Limb (tissue), 2 donors: ENCODE data around the gene SPATA20.

Source experiments
- DNase-seq, 2 donors: peaks; one replicate each; pipeline ENCODE4 v3.0.0-alpha.2; 2016; ENCODE audit errors: extremely low spot score in 2 of 2

The SPATA20 gene

GRCh38 chr17:50519141-50519834, 27.7 kb upstream of the SPATA20 start:
- no peak for DNase-seq

DNA sequence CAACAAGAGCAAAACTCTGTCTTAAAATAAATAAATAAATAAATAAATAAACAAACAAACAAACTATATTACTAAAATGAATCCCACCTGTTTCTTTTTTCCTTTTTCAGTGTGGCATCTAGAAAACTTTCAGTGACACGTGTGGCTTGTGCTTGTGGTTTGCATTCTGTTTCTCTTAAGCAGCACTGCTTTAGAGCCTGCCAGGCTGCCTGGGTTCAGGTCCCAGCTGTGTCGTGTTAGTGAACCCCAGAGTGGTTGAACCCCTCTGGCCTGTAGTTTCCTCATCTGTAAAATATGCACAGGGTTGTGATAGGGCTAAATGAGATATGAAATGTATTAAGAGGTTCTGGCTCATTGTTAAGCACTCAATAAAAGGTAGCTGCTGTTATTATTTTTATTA, 26.5 kb upstream of the SPATA20 start:
- DNase-seq: no peak

DNA sequence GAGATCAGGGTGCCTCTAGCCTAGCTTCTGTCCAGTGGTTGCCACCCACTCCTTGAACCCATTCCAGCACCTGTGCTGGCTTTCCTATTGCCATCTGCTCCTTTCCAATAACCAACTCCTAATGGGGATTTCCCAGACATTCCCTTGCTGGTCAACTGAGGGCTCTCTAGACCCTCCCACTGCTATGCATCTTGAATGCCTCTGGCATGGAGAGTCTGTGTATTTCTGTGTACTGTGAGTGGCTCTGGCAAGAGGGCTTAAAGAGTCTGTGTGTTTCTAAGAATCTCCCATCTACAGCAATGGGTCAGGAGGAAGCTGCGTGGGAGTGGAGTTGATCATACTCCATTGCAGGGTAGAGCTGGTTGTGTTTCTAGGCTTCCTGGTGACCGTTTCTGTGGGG, 25.5 kb upstream of the SPATA20 start:
- no peak for DNase-seq

- no peak for DNase-seq
Measured at GRCh38 chr17:50522766-50523165, 24.2 kb upstream of the SPATA20 start.

GRCh38 chr17:50523208-50523607, 23.8 kb upstream of the SPATA20 start:
- DNase-seq: no peak

DNA sequence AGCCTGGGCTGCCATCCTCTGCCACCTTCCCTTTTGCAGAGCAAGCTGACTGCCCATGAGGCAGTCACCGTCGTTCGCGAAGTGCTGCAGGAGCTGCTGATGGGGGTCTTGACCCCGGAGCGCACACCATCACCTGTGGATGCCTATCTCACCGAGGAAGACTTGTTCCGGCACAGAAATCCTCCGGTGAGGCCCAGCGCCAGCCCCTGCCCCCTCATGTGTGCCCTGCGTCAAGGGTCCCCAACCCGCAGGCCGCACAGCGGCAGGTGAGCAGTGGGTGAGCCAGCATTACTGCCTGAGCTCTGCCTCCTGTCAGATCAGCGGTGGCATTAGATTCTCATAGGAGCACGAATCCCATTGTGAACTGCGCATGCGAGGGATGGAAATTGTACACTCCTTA, 22.1 kb upstream of the SPATA20 start:
- no peak for DNase-seq

DNA sequence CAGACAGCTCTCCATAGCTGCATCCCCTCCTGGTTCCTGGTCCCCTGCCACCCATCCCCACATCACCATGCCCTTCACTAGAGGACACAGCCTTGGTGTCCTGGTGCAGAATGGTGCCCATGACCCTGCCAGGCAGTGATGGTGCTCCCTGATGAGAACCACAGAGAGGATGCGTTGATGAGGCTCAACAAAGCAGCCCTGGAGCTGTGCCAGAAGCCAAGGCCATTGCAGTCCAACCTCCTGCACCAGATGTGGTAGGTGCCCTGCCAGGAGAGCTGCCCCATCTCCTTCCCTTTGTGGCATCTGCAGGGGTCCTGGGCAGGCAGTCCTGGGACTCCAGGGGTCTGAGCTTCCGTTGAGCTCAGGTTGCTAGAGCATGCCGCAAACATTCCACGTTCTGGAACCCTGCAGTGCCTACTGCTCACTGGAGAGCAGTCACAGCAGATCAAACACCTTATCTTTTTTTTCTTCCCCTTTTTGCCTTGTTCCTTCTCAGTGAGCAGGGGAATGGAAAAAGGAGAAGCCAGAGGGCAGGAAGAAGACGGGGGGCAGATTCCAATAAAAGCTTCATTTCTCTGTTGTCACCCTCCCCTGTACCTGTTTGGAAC, 19.7 kb upstream of the SPATA20 start:
- DNase-seq: no peak

- DNase-seq: no peak
Measured at GRCh38 chr17:50527949-50528474, 19.0 kb upstream of the SPATA20 start.

GRCh38 chr17:50529849-50530248, 17.1 kb upstream of the SPATA20 start:
- DNase-seq: no peak

GRCh38 chr17:50531428-50532025, 15.4 kb upstream of the SPATA20 start:
- DNase-seq: no peak

GRCh38 chr17:50532452-50533024, 14.4 kb upstream of the SPATA20 start, which contains the start of gene EPN3:
Gene EPN3 (plus strand): TSS chr17:50532735. CDS start chr17:50536557, 3,822 bp downstream.
- no peak for DNase-seq

DNA sequence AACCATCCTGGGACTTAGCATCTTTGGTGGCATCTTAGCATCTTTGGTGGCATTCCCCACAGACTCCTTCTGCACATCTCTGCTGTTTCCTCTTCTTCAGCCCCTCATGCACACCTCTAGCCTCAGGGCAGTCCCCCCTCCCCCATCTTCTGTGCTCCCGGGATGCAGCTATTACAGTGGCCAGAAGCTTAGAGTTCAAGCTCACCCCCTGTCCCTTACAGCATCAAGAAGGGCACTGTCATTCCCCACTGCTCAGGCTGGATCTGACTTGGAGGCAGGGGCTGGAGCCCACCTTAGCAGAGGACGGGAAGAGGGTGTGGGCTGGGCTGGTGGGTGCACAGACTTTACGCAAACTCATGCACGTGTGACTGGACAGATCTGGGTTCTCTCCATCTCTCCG, 13.8 kb upstream of the SPATA20 start:
- DNase-seq: no peak

DNA sequence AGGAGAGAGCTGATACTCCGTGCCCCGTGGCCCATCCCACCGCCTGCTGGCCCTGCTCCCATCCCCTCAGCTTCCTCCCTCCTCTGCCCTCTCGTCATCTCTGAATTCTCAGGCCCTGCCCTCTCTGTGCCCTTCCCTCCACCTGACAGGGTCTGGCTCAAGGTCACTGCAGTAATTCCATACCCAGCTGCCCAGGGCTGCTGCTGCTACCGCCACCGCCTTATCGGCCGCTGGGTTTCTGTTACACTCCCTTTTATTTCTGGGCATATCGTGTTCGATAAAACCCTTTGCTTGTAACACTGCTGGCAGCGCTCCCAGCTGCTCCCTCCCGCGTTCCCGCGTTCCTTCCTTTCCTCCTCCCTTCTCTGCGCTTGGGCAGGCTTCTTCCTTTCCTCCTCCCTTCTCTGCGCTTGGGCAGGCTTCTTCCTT, 13.2 kb upstream of the SPATA20 start:
- DNase-seq: peak in 1 of 2 donors; percentile 53

- no peak for DNase-seq
Measured at GRCh38 chr17:50534222-50534978, 12.6 kb upstream of the SPATA20 start.

DNA sequence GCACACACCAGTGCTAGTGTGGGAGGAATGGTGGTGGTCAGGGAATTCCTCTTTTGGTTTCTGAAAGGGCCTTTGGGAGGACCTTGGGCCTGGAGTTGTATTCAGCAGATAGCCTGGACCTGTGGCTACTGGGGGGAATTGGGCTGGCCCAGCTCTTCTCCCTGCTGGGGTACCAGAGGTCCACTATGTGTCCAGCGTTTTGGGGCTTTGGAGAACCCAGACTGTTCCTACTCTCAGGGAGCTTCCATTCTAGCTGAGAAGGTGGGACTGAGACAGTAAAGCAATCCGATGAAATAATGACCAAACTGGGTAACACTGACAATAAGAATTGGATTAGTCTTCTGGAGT, 12.0 kb upstream of the SPATA20 start:
- no peak for DNase-seq

DNA sequence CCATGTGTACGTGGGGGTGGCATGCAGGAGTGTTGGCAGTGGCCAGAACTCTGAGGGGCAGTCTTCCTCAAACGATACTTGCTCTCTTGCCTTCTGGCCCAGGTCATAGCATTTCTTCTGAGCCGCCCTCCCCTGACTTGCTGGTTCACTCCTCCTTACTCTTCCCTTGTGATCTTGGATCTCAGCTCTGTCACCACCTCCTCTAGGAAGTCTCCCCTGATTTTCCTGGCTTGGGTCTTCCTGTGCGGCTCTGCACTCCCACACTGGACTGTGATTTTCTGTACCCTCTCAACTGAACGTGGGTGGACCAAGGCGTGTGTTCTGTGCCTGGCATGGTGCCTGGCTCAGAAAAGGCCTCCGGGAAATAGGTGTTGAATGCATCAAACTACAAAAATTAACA, 11.6 kb upstream of the SPATA20 start:
- DNase-seq: no peak

DNA sequence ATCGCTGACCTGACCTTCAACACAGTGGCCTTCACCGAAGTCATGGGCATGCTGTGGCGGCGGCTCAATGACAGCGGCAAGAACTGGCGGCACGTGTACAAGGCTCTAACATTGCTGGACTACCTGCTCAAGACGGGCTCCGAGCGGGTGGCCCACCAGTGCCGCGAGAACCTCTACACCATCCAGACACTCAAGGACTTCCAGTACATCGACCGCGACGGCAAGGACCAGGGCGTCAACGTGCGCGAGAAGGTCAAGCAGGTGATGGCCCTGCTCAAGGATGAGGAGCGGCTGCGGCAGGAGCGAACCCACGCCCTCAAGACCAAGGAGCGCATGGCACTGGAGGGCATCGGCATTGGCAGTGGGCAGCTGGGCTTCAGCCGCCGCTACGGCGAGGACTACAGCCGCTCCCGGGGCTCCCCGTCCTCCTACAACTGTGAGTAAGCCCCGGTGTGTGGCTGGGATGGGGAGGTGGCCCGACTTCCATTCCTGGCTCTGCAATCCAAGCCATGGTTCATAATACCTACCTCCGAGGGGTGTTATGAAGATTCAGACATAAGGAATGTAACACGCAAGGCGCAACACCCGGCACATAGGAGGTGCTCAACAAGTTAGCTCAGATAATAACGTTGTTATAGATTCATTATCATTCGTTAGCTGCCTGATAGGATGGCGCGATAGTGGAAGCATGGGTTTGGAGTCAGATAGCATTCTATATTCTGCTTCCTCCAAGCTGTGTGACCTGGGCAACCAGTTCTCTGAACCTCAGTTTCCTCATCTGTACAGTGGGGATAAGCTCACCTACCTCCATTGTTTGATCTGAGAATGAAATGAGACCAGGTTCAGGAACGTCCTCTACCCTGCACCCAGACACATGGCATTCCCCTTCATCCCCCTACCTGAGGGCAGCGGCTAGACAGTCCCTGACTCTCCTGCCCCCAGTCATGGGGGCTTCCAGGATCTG, 10.0 kb upstream of the SPATA20 start:
- no peak for DNase-seq

DNA sequence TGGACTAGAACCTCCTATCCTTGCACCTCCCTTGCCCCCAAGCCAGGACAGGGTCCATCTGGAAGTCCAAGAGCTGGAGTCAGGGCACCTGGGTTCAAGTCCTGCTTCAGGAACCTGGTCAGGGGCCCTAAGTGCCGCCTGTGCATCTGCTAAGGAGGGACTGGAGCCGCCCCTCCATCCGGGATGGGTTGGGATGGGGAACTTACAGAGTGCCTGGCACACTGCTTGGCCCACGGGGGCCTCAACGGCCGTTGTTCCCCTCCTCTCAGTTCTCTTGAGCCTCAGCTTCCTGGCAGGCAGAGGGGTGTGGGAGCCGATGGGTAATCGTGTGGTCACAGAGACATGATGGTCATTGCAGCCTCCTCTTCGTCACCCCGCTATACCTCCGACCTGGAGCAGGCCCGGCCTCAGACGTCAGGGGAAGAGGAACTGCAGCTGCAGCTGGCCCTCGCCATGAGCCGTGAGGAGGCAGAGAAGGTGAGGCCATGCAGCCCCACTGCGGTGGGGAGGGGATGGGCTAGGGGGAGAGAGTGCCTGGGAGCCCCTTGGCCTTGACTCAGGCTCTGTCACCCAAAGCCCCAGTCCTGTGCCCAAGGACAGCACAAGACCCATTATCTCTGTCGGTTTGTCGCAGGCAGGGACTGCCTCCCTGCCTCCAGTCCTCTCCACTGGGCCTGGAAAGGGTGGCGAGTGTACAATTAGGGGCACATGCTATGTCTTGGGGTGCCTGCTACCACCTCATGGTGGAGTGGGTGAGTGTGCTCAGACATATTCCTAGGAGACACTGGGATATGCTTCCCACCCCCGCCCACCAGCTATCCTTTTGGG, 9.0 kb upstream of the SPATA20 start:
- DNase-seq: no peak

GRCh38 chr17:50538549-50539410, 8.2 kb upstream of the SPATA20 start:
- DNase-seq: no peak
